ENCODE measurements around the gene ALDH3B1.

ALDH3B1 gene

DNA sequence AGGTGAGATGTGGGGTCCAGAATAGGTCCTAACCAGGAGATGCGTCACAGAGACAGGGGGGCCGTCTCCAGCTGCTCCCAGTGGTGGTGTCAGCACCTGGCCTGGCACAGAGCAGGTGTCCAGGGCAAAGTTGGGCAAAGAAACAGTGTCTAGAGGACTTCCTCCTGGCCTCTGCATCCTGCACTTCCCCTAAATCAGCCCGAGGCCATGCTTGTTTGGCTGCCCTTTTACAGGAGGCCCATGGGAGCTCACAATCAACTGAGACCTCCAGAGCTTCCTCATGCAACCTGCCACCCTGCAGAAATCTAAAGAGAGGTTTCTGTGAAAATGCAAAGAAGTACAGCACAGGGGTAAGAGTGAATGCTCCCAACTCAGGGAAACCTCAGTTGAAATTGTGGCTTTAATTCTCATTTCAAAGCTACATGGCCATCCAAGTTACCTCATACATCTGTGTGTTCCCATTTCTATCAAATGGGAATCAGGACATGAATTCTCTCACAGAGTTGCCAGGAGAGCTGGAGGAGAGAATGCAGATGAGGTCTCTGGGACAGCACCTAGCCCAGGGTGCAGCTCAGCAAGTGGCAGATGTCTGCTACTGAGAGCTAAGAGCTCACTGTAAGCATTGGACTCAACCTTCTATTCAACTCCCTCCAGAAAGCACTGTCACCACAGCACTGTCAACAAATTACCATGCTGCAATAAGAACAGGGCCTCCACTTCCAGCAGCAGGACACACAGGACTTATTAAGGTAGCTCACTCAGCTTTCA lies 61.3 kb downstream of the ALDH3B1 start:
- no peak for DNase-seq (ENCODE audit: low spot score)

DNA sequence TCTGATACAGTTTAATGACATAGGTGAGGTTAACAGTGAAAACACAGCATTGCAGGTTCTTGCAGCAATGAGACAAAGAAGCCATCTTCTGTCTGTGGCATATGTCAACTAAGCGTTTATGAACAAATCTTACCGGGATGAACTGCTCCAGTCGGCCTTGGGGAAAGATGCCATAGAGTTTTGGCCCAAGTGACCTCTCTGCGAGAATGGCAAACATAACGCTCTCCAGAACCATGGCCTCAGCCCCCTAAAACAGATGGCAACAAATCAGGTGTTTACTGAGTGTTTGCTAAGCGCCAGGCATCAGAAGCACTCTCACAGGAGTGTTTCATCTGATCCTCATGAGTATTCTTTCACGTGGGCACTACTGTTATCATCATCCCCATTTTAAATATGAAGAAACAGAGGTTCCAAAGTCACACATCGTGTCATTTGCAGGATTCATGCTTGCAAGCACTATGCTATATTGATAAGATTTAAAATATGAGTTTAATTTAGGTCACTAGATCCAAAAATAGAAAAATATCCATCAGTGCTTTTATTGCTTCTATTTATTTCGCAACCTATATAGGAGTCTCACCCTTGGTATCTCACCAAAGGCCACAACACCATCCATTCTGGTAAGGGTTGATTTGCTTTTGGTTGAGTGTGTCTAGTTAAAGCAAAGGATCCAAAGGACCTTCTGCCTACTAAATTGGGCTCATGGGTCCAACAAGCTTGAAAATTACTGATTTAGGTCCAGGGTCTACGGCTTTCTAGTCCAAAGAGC lies 64.6 kb downstream of the ALDH3B1 start:
- DNase-seq (ENCODE audit: low spot score): no peak

- no peak for DNase-seq (ENCODE audit: low spot score)
These were observed 66.4 kb downstream of the ALDH3B1 start for GRCh38 chr11:68076371-68077042.

DNA sequence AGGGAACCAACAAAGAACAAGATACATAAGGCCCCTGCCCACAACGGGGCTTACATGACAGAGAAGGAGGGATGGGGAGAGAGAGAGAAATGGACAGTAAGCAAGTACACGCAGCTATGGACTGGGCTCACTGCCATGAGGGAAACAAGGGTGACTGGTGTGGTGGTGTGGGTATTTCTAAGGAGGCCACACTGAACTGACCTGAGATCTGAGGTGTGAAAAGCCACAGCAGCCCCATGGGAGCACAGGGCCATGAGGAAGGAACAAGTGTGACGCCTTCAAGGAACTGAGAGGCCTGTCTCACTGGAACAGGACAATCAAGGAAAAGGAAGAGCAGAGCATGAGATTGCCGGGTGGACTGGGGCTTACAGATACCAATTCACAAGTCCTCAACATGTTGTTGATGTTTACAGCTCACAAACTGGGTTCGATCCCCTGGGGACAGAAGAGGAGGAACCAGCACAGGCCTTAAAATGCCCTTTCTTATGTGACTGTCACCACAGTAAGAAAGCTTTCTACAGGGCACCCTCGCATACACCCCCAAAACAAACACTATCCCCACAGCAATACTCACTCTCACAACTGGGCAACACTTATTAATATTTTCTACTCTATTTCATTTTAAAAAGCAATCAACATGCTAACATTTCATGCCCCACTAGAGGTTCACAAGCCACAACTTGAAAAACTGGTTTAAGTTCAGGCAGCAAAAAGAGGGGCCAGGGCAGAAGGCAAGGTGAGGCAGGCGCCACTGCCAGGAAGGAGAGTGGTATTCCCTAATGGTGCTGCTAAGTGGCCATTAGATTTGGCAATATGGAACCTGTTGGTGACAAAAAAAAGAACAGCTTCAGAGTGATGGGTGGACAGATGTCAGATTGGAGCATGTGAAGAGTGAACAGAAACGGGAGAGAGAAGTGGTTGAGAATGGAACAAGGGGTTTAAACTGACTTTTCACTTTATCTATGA lies 67.8 kb downstream of the ALDH3B1 start:
- no peak for DNase-seq (ENCODE audit: low spot score)
